Ecto neural progenitor cell (in vitro differentiated cells): ENCODE results near the gene TRPV6.
A peak's percentile ranks its signal among the peaks of the same experiment; 100 is the strongest.

Source experiments
- DNase-seq: peaks from one replicate; pipeline ENCODE4 v3.0.0-alpha.2; 2018; ENCODE audit warnings: low spot score

The TRPV6 gene

GRCh38 chr7:142883571-142884285 lies 1.8 kb downstream of the TRPV6 start:
- peak; percentile 29 for DNase-seq

GRCh38 chr7:142883145-142883544 lies 2.4 kb downstream of the TRPV6 start:
- DNase-seq, result peak; percentile 9

GRCh38 chr7:142882338-142882678 lies 3.2 kb downstream of the TRPV6 start:
- DNase-seq, result peak; percentile 20

- DNase-seq, result peak; percentile 3
Measured at GRCh38 chr7:142881586-142882337, 3.8 kb downstream of the TRPV6 start.

GRCh38 chr7:142880876-142881505 lies 4.6 kb downstream of the TRPV6 start:
- peak; percentile 62 for DNase-seq

- DNase-seq, result no peak
Measured at GRCh38 chr7:142879060-142879459, 6.5 kb downstream of the TRPV6 start.

- no peak for DNase-seq
Measured at GRCh38 chr7:142878315-142878714, 7.2 kb downstream of the TRPV6 start.

GRCh38 chr7:142876991-142877910 lies 8.3 kb downstream of the TRPV6 start:
- no peak for DNase-seq

- DNase-seq, result no peak
Measured at GRCh38 chr7:142876236-142876960, 9.1 kb downstream of the TRPV6 start.

GRCh38 chr7:142875456-142875855 lies 10.1 kb downstream of the TRPV6 start:
- no peak for DNase-seq

- DNase-seq, result no peak
Measured at GRCh38 chr7:142874837-142875236, 10.7 kb downstream of the TRPV6 start.

GRCh38 chr7:142874409-142874808 lies 11.1 kb downstream of the TRPV6 start:
- no peak for DNase-seq

GRCh38 chr7:142873871-142874270 lies 11.7 kb downstream of the TRPV6 start:
- DNase-seq, result no peak

- no peak for DNase-seq
Measured at GRCh38 chr7:142873281-142873784, 12.2 kb downstream of the TRPV6 start.

- DNase-seq, result peak; percentile 29
Measured at GRCh38 chr7:142872106-142872675, 13.4 kb downstream of the TRPV6 start.

GRCh38 chr7:142871260-142872105 lies 14.1 kb downstream of the TRPV6 start:
- peak; percentile 29 for DNase-seq

- peak; percentile 26 for DNase-seq
Measured at GRCh38 chr7:142870566-142871259, 14.8 kb downstream of the TRPV6 start.

- DNase-seq, result peak; percentile 30
Measured at GRCh38 chr7:142870147-142870559, 15.4 kb downstream of the TRPV6 start.

- DNase-seq, result no peak
Measured at GRCh38 chr7:142869434-142869833, 16.1 kb downstream of the TRPV6 start.
